Measurements from ENCODE around the gene UPB1.

The UPB1 gene

GRCh38 chr22:24512043-24512442 is 16.9 kb downstream of the UPB1 start:
- Histone ChIP-seq H3K4me3 (replicated peaks; ENCODE audit: insufficient read depth, low read length) (no peak overlapping the region), H3K27ac (replicated peaks) (peak overlapping the region; percentile 90), H3K27me3 (ENCODE audit: insufficient read depth, poor library complexity, severe bottlenecking) (no peaks in the 10 kb centered on the region)

GRCh38 chr22:24513378-24514240 is 18.5 kb downstream of the UPB1 start:
- no peak overlapping the region for H3K4me3 ChIP-seq (replicated peaks; ENCODE audit: insufficient read depth, low read length)
- DNase-seq (ENCODE audit: low read depth in 1 of 2, low spot score in 1 of 2) = no peak
- no peak for TF ChIP-seq REST (IDR thresholded peaks at IDR 0.05; ENCODE audit: insufficient replicate concordance, low read depth)
- no peak for TF ChIP-seq POLR2AphosphoS5 (IDR thresholded peaks at IDR 0.05; ENCODE audit: low read depth)
- no peak for TF ChIP-seq SPI1 (IDR thresholded peaks at IDR 0.05; ENCODE audit: borderline replicate concordance, low read depth)
- no peak for TF ChIP-seq GABPA (IDR thresholded peaks at IDR 0.05; ENCODE audit: low read depth)
- no peak for TF ChIP-seq CTCF (IDR thresholded peaks at IDR 0.05; ENCODE audit: insufficient read depth, low read length)
- no peak overlapping the region for H3K27ac ChIP-seq (replicated peaks)
- no peaks in the 10 kb centered on the region for H3K27me3 ChIP-seq (ENCODE audit: insufficient read depth, poor library complexity, severe bottlenecking)

More at GRCh38 chr22:24512043-24512442, 16.9 kb downstream of the UPB1 start:
- no peak for TF ChIP-seq CTCF (IDR thresholded peaks at IDR 0.05; ENCODE audit: insufficient read depth, low read length)
- no peak for TF ChIP-seq REST (IDR thresholded peaks at IDR 0.05; ENCODE audit: insufficient replicate concordance, low read depth)
- no peak for TF ChIP-seq GABPA (IDR thresholded peaks at IDR 0.05; ENCODE audit: low read depth)
- no peak for TF ChIP-seq POLR2AphosphoS5 (IDR thresholded peaks at IDR 0.05; ENCODE audit: low read depth)
- peak; percentile 57; the same call in 1 of the 2 replicates for TF ChIP-seq SPI1 (IDR thresholded peaks at IDR 0.05; ENCODE audit: borderline replicate concordance, low read depth)
- DNase-seq (ENCODE audit: low read depth in 1 of 2, low spot score in 1 of 2) = peak; percentile 35 to 82

GRCh38 chr22:24514241-24515026 is 19.3 kb downstream of the UPB1 start:
- Histone ChIP-seq H3K27me3 (ENCODE audit: insufficient read depth, poor library complexity, severe bottlenecking) (no peaks in the 10 kb centered on the region), H3K27ac (replicated peaks) (no peak overlapping the region), H3K4me3 (replicated peaks; ENCODE audit: insufficient read depth, low read length) (no peak overlapping the region)
- no peak for DNase-seq (ENCODE audit: low read depth in 1 of 2, low spot score in 1 of 2)
- TF ChIP-seq REST (IDR thresholded peaks at IDR 0.05; ENCODE audit: insufficient replicate concordance, low read depth) = no peak
- TF ChIP-seq POLR2AphosphoS5 (IDR thresholded peaks at IDR 0.05; ENCODE audit: low read depth) = no peak
- TF ChIP-seq CTCF (IDR thresholded peaks at IDR 0.05; ENCODE audit: insufficient read depth, low read length) = no peak
- TF ChIP-seq GABPA (IDR thresholded peaks at IDR 0.05; ENCODE audit: low read depth) = no peak
- TF ChIP-seq SPI1 (IDR thresholded peaks at IDR 0.05; ENCODE audit: borderline replicate concordance, low read depth) = no peak

Data from HL-60 (cell line).